Hepatocyte (in vitro differentiated cells): ENCODE data around the gene NSRP1. TPM values are rescaled to one million over a fixed set of nuclear protein-coding genes. Genes with fewer than 3 reads are reported as not detected.

Source experiments
- DNase-seq: peaks from one replicate; pipeline ENCODE4 v3.0.0-alpha.2; 2016; ENCODE audit warnings: low spot score
- H2AFZ ChIP-seq: fragments of 200-600 bp; sonication (generic); 2 replicates; pipeline ENCODE4 v1.6.0; 2016; ENCODE audit warnings: antibody characterized with exemption, mild to moderate bottlenecking
- H3K27ac ChIP-seq: fragments of 200-600 bp; sonication (generic); 2 replicates; pipeline ENCODE4 v1.5.1; 2016; ENCODE audit warnings: mild to moderate bottlenecking
- H3K27me3 ChIP-seq: fragments of 200-600 bp; sonication (generic); 2 replicates; pipeline ENCODE4 v1.6.1; 2016
- H3K36me3 ChIP-seq: fragments of 200-600 bp; sonication (generic); replicated peaks from 2 replicates; pipeline ENCODE4 v1.5.1; 2016; ENCODE audit warnings: low read depth; ENCODE audit not compliant: insufficient read depth
- H3K4me1 ChIP-seq: fragments of 200-600 bp; sonication (generic); 2 replicates; pipeline ENCODE4 v1.5.1; 2016; ENCODE audit warnings: mild to moderate bottlenecking, moderate library complexity; ENCODE audit not compliant: insufficient read depth
- H3K4me2 ChIP-seq: fragments of 200-600 bp; sonication (generic); 2 replicates; pipeline ENCODE4 v1.6.0; 2016
- H3K4me3 ChIP-seq: fragments of 200-600 bp; sonication (generic); 2 replicates; pipeline ENCODE4 v1.5.1; 2016; ENCODE audit warnings: mild to moderate bottlenecking
- H3K79me2 ChIP-seq: fragments of 200-600 bp; sonication (generic); 2 replicates; pipeline ENCODE4 v1.6.0; 2017; ENCODE audit warnings: mild to moderate bottlenecking
- H3K9me2 ChIP-seq: fragments of 200-600 bp; sonication (generic); replicated peaks from 2 replicates; pipeline ENCODE4 v1.6.0; 2017; ENCODE audit warnings: mild to moderate bottlenecking; ENCODE audit not compliant: insufficient read depth
- H3K9me3 ChIP-seq: fragments of 200-600 bp; sonication (generic); 2 replicates; pipeline ENCODE4 v1.5.1; 2016; ENCODE audit warnings: low read depth, mild to moderate bottlenecking
- H4K20me1 ChIP-seq: fragments of 200-600 bp; sonication (generic); 2 replicates; pipeline ENCODE4 v1.6.0; 2016; ENCODE audit warnings: mild to moderate bottlenecking; ENCODE audit not compliant: insufficient read depth, poor library complexity, severe bottlenecking
- EZH2phosphoT487 ChIP-seq: fragments of 200-600 bp; sonication (generic); IDR thresholded peaks from one replicate; pipeline ENCODE4 v1.6.1; 2018; ENCODE audit warnings: antibody characterized with exemption, mild to moderate bottlenecking, low read depth, moderate library complexity; ENCODE audit not compliant: unreplicated experiment, severe bottlenecking
- whole genome bisulfite sequencing: methylation state at CpG from one replicate; pipeline ENCODE4 v1.1.6; 2016; ENCODE audit warnings: low lambda C conversion rate; ENCODE audit errors: missing lambda C conversion rate; 5-methylcytosine and 5-hydroxymethylcytosine counted together
- microRNA counts: library from miRNA; unstranded; fragments of <30 nt; microRNA quantifications from one replicate; lab custom pipeline; 2017
- microRNA-seq: library from miRNA; unstranded; fragments of <30 nt; microRNA quantifications from one replicate; pipeline ENCODE4, GENCODE V29; 2017
- polyA plus RNA-seq: library from polyadenylated mRNA; unstranded; fragments of >200 nt; fragmentation: Nextera tagmentation; extraction: Ambion mirVana; gene quantifications from 2 replicates; pipeline ENCODE4 v1.2.1, GENCODE V29; 2016
- small RNA-seq: library from RNA; depleted of rRNA; stranded (forward); fragments of <200 nt; gene quantifications from one replicate; pipeline ENCODE3, GENCODE V24; 2014
- total RNA-seq: library from RNA; depleted of rRNA; stranded (reverse); fragments of >200 nt; gene quantifications from 2 replicates; pipeline ENCODE4 v1.2.3, GENCODE V29; 2014

NSRP1 gene
- total and polyA plus RNA-seq, 2 experiments from 2014 or later = 8.6 to 39.2 TPM

DNA sequence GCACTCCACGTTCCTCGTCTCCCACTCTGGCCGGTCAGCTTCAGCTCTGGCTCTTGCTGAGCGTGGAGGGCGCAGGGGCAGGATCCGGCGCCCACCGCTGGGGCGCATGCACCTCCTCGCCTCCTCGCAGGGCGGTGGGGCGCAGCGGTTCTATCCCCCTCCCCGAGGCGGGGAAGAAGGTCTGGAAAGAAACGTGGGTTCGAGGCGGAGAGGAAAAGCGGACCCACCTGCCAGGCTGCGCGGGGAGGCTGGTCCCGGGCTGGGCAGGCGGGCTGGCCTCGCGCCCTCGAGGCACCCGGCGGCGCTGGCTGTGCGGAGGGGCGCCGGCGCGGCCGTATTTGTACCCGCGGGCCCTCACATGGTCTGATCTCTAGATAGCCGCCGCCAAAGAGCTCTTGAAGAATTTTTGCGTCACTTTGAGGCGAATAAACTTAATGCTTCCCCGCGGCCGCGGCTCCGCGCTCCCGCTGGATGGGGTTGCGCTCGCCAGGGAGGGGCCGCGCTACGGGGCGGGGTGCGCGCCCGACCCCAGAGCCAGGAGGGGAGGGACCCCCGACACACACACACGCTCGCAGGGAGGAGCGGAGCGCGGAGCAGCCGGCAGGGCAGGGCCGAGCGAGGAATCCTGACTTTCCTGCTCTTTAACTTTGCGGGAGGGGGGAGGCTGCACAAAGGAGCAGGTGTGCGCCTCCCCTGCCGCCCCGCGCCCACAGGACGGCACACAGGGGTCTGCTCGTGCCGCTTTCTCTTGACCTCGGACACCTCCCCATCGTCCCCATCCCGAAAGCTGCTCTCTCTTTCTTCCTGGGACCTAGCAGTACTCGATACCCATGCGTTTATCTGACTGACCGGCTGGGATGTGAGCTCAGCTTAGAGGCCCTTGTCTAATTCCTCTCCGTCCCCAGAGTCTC, 119.0 kb downstream of the NSRP1 start, which contains the start of gene SLC6A4:
SLC6A4 (minus strand) TSS at position 312 of the 911 bp plus-strand sequence. CDS start 13,739 bp downstream, outside the sequence.
- Histone ChIP-seq H3K4me1 (peaks cover 7% of the 10 kb centered on the region), H3K36me3 (no peaks in the 10 kb centered on the region), H3K79me2 (no peaks in the 10 kb centered on the region), H3K27me3 (peaks cover 65% of the 10 kb centered on the region), H3K4me2 (peak within 1 kb of the TSS; percentile 90), H2AFZ (peak within 1 kb of the TSS; percentile 42), H3K27ac (no peak within 1 kb of the TSS), H3K4me3 (peak within 1 kb of the TSS; percentile 21), H3K9me3 (no peaks in the 10 kb centered on the region), H3K9me2 (no peaks in the 10 kb centered on the region), H4K20me1 (no peaks in the 10 kb centered on the region)
- no peak for TF ChIP-seq EZH2phosphoT487
- WGBS = 8% methylated on average over 47 of the region's 82 CpGs
- peak; percentile 44 for DNase-seq

MicroRNAs encoded within 50 kb of the gene (microRNA counts, 767-probe panel; counts per million panel counts)
- microRNA hsa-miR-3184-5p (lab: Ali Mortazavi, UCI) = not detected
- 7,653 counts per million, percentile 46 among the panel's probes with 10 or more counts for microRNA hsa-miR-423-3p (lab: Ali Mortazavi, UCI)
- 8,441 counts per million, percentile 57 among the panel's probes with 10 or more counts for microRNA hsa-miR-423-5p (lab: Ali Mortazavi, UCI)

Small RNAs within 50 kb of the gene (microRNA-seq; reads per million reads assigned to microRNA genes)
- not detected for gene MIR423

Small RNAs within 50 kb of the gene (small RNA-seq; reads per million reads assigned to genes)
- gene AC104984.5 = not detected

Other genes with a start within 250 kb of the NSRP1 start
- 8.3 and 9.9 TPM in 2 replicates for gene SSH2, start 186.6 kb upstream of the NSRP1 start, total RNA-seq
- gene SSH2, start 186.6 kb upstream of the NSRP1 start, polyA plus RNA-seq = 12.7 and 15.7 TPM in 2 replicates
- gene EFCAB5, start 175.2 kb upstream of the NSRP1 start, total RNA-seq = 0.12 and 0.27 TPM in 2 replicates
- gene EFCAB5, start 175.2 kb upstream of the NSRP1 start, polyA plus RNA-seq = 0.48 and 0.63 TPM in 2 replicates
- 2.0 and 3.8 TPM in 2 replicates for gene SLC6A4, start 118.9 kb downstream of the NSRP1 start, total RNA-seq
- gene SLC6A4, start 118.9 kb downstream of the NSRP1 start, polyA plus RNA-seq = 2.6 and 6.0 TPM in 2 replicates
- 28.2 and 29.0 TPM in 2 replicates for gene BLMH, start 175.1 kb downstream of the NSRP1 start, total RNA-seq
- 21.3 and 26.0 TPM in 2 replicates for gene BLMH, start 175.1 kb downstream of the NSRP1 start, polyA plus RNA-seq
- 3.2 and 3.3 TPM in 2 replicates for gene TMIGD1, start 217.2 kb downstream of the NSRP1 start, total RNA-seq
- gene TMIGD1, start 217.2 kb downstream of the NSRP1 start, polyA plus RNA-seq = 1.3 and 2.5 TPM in 2 replicates